ENCODE data around the gene RNF152.

- TF ChIP-seq DPF2 (CRISPR knock-in tag; IDR thresholded peaks at IDR 0.05; ENCODE audit: borderline replicate concordance, low read depth), result no peak
- TF ChIP-seq ZNF263 (CRISPR knock-in tag; IDR thresholded peaks at IDR 0.05), result no peak
- no peak for TF ChIP-seq SAFB2 (CRISPR knock-in tag; IDR thresholded peaks at IDR 0.05; ENCODE audit: borderline replicate concordance, low read depth)
- no peak for TF ChIP-seq PBX2 (CRISPR knock-in tag; IDR thresholded peaks at IDR 0.05)
- TF ChIP-seq ATF3 (CRISPR knock-in tag; IDR thresholded peaks at IDR 0.05), result no peak
- TF ChIP-seq ZFP91 (CRISPR knock-in tag; IDR thresholded peaks at IDR 0.05; ENCODE audit: borderline replicate concordance), result no peak
- no peak for TF ChIP-seq CHD2 (IDR thresholded peaks at IDR 0.05; ENCODE audit: low read depth, low read length)
- no peak for TF ChIP-seq POLR2A (IDR thresholded peaks at IDR 0.05; ENCODE audit: insufficient read depth in 1 of 2, low read depth in 2 of 2, low read length in 2 of 2)
Observed at GRCh38 chr18:61870151-61870550, 22.7 kb downstream of the RNF152 start.
